Activated T-helper 1 cell treated with Interleukin-2 at 50 U/mL for 16 hours (primary cell): ENCODE data around the gene VASP.
"Not testable (repeated sequence)": the region's sequence is repeated elsewhere in the genome, so short reads cannot be mapped to it uniquely, and the experiment has no call there.

Experiments used
- DNase-seq: peaks from one replicate; pipeline ENCODE4 v3.0.0-alpha.2; 2020; ENCODE audit warnings: low read depth

VASP gene

GRCh38 chr19:45497791-45498190 lies 9.5 kb upstream of the VASP start:
- no peak for DNase-seq

DNA sequence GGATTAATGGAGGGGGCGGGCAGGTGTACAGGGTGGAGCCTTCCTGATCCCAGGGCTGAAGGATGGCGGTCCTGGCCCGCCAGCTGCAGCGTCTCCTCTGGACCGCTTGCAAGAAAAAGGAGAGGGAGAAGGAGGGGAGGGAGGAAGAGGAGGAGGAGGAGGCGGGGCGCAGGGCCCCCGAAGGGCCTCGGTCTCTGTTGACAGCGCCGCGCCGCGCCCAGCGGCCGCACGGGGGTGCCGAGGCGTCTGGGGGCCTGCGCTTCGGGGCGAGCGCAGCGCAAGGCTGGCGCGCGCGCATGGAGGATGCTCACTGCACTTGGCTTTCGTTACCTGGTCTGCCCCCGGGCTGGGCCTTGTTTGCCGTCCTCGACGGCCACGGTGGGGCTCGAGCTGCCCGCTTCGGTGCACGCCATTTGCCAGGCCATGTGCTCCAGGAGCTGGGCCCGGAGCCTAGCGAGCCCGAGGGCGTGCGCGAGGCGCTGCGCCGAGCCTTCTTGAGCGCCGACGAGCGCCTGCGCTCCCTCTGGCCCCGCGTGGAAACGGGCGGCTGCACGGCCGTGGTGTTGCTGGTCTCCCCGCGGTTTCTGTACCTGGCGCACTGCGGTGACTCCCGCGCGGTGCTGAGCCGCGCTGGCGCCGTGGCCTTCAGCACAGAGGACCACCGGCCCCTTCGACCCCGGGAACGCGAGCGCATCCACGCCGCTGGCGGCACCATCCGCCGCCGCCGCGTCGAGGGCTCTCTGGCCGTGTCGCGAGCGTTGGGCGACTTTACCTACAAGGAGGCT lies 8.7 kb upstream of the VASP start, which contains the start of gene PPM1N:
TSS of gene PPM1N (plus strand) at position 33 of the 785 bp plus-strand sequence. CDS start at position 63, 30 bp downstream.
- DNase-seq, result peak; percentile 50

DNA sequence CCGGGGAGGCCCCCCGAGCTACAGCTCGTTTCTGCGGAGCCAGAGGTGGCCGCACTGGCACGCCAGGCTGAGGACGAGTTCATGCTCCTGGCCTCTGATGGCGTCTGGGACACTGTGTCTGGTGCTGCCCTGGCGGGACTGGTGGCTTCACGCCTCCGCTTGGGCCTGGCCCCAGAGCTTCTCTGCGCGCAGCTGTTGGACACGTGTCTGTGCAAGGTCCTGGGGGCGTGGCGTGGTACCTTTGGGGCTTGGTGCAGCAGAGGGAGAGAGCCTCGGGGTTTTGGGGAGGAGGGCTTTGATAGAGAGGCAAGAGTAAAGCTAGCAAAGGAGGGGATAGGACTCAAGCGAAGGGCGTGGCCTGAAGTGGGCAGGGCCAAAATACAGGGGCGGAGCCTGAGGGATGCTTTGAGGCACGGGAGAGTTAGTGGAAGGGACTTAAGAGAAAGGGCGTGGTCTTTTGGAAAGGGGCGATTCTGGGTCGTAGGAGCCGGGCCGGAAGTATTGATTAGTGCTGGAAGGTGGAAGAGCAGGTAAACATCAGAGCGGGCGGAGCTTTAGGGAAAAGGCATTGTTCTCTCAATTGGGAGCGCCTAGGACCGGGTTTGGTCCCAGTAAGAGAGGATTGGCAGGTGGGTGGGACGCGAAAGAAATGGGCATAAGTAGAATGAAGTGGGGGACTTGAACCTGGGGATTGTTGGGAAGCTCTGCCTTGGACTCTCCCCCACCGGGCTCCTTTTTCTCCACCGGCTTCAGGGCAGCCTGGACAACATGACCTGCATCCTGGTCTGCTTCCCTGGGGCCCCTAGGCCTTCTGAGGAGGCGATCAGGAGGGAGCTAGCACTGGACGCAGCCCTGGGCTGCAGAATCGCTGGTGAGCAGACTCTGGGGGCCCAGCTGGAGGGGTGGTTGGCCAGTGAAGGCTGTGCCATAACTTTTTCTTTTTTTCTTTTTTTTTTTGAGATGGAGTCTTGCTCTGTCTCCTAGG lies 7.8 kb upstream of the VASP start:
- no peak for DNase-seq

- DNase-seq, result no peak
Observed at GRCh38 chr19:45500918-45501729, 6.2 kb upstream of the VASP start.

GRCh38 chr19:45501730-45502014 lies 5.6 kb upstream of the VASP start:
- no peak for DNase-seq

DNA sequence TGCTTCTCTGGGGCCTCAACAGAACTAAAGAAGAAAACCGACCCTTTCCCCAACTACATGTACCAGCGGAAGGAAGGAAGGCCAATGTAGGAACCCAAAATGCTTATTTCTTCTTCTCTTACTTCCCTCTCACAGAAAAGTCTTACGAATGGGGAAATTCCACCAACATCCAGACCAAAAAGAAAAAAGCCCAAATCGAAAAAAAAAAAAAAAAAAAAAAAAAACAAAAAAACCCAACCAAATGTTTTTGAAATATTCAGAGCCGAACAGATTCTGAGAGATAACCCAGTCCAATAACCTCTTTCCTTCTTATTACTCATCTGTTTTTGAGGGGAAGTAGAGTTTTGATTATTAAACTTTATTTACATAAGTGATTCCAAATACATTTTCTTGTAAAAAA lies 5.2 kb upstream of the VASP start:
- no peak for DNase-seq

GRCh38 chr19:45503909-45504308 lies 3.4 kb upstream of the VASP start:
- no peak for DNase-seq

DNA sequence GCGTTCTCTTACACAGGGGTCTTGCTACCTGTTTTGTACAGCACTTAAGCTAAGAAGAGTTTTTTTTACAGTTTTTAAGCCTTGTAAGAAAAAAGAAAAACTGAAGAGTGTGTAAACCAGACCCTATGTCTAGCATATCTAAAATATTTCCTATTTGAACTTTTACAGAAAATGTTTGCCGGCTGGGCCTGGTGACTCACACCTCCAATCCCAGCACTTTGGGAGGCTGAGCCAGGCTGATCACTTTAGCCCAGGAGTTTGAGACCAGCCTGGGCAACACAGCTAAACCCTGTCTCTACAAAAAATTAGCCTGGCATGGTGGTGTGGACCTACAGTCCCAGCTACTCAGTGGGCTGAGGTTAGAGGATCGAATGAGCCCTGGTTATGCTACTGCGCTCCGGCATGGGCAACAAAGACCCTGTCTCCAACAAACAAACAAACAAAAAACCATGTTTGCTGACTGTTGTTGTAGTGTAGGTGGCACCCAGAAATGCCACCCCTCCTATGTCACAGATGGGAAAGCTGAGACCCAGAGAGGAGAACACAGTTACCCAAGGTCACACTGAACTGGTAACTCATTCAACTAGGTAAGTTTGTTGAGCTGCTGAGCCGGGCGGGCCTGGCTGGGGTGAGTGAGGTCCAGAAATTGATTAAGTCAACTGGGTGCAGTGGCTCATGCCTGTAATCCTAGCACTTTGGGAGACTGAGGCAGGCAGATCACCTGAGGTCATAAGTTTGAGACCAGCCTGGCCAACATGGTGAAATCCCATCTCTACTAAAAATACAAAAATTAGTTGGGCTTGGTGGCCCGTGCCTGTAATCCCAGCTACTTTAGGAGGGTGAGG lies 1.9 kb upstream of the VASP start:
- DNase-seq, result no peak

DNA sequence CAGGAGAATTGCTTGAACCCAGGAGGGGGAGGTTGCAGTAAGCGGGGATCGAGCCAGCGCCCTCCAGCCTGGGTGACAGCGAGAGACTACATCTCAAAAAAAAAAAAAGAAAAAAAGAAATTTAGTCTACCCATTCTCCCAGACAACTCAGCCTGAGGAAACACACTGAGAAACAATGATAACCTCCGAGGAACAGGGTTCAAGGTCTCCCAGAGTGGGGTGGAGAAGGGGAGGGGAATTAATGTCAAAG lies 1.4 kb upstream of the VASP start:
- DNase-seq, result no peak

GRCh38 chr19:45506246-45506988 lies 862 bp upstream of the VASP start:
- DNase-seq, result peak; percentile 95

- DNase-seq, result no peak
Observed at GRCh38 chr19:45507872-45508416, 665 bp downstream of the VASP start.

DNA sequence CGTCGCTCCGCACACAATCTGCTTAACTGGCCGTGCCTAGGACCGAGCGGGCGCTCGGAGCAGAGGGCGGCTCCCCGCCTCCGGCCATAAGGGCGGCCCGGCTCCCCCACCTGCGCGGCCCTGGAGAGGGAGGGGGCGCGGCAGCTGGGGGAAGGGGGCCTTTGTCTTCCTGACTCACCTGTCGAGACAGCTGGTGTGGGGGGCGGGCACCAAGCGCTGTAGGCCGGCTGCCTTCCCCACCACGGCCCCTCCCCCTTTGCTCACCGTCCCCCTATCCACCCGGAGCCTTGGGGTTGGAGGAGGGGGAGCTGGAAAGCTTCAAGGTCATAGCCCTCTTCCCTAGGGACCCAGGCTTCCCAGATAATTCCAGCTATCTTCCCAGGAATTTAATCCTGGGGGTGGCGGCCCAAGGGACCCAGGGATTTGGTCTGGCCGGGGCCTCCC lies 1.2 kb downstream of the VASP start:
- no peak for DNase-seq

GRCh38 chr19:45508861-45509691 lies 1.8 kb downstream of the VASP start:
- no peak for DNase-seq

DNA sequence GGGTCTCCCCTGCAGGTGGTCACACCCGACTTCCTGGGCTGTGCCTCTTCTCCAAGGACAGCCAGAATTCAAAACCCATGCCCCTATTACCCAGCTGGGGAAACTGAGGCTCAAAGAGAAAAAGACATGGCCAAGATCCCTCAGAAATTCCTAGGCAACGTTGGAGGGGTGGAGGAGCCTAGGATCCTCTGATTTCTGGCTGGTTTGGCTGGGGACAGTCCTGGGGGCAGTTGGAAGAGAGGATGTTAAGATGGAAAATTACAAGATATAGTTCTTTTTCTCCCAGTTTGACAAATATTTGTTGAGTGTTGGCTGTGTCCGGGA lies 2.4 kb downstream of the VASP start:
- no peak for DNase-seq

DNA sequence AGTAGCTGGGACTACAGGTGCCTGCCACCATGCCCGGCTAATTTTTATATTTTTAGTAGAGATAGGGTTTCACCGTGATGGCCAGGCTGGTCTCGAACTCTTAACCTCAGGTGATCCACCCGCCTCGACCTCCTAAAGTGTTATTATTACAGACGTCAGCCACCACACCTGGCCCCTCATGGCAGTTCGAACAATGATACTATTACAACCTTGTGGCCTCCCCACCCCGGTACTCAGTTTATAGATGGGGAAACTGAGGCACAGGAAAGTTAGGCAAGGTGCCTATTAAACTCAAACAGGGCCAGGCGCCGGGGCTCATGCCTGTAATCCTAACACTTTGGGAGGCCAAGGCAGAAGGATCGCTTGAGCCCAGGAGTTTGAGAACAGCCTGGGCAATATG lies 3.1 kb downstream of the VASP start:
- DNase-seq, result not testable (repeated sequence)

DNA sequence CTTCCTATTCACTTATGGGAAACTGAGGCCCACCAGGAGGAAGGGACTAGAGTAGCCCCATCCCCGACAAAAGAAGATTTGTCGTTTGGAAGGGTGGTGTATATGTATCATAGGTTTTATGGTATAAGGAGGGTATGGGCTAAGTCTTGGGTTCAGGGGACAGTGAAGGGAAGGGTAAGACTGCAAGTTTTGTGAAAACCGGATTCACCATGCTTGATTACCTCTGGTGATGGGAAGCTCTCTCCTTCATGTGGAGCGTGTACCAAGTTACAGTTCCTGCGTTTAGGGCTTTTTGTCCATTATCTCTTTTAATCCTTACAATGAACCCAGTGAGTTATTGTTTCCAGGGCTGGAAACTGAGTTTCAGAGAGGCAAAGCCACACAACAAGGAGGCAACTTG lies 3.8 kb downstream of the VASP start:
- no peak for DNase-seq

DNA sequence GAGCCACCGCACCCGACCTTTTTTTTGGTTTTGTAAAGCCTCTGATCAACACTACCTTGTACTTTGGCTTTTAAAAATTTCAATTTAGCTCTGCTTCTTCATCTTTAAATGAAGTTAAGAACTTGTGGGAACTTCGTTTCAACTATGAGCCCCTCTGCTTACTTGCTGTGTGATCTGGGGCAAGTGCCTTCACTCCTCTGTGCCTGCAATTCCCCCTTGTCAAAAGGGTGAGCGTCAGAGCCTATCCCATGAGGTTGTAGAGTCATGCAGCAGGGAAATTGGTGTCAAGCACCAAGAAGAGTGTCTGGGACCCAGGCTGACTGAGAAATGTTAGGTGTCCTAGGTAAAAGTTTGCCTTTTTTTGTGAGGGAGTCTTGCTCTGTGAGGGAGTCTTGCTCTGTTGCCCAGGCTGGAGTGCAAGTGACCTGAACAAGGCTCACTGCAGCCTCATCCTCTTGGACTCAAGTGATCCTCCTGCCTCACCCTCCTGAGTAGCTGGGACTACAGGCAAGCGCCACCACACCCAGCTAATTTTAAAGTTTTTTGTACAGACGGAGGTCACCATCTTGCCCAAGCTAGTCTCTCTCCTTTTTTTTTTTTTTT lies 5.7 kb downstream of the VASP start:
- no peak for DNase-seq

GRCh38 chr19:45514376-45515051 lies 7.2 kb downstream of the VASP start:
- no peak for DNase-seq

DNA sequence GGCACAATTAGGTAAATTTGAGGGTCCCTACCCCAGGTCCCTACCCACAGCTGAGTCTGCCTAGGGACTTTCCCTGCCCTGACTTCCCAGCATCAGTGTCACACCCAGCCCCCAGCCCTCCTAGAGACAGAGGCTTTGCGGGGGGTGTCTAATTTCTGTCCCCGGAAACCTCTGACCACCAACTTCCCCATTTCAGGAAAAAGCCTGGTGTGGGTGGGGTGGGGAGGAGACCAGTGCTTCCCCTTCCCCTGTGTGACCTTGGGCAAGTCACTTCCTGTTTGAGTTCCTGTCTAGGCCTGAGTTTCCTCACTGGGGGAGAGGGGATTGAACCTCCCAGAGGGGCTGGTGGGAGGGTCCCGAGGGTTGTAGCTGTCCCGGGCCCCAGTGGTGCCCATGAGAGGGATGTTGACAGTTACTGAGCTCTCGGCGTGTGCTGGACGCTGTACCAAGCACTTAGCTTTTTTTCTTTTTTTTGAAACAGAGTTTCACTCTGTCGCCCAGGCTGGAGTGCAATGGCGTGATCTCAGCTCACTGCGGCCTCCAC lies 7.9 kb downstream of the VASP start:
- DNase-seq, result no peak
